ENCODE results near the gene UBN2. TPM values are rescaled to one million over a fixed set of nuclear protein-coding genes. Genes with fewer than 3 reads are reported as not detected.
"Not testable (repeated sequence)": the region's sequence is repeated elsewhere in the genome, so short reads cannot be mapped to it uniquely, and the experiment has no call there.

The UBN2 gene
- total RNA-seq, 1 donor, result 9.8 TPM

- no peak overlapping the region for H2AFZ ChIP-seq (ENCODE audit: low read length)
- no peaks in the 10 kb centered on the region for H3K9me3 ChIP-seq (ENCODE audit: low read depth, low read length)
- no peaks in the 10 kb centered on the region for H3K79me2 ChIP-seq (ENCODE audit: insufficient read depth, low read length)
- H4K20me1 ChIP-seq (ENCODE audit: insufficient read depth, low read length), result no peaks in the 10 kb centered on the region
- H3K4me2 ChIP-seq (ENCODE audit: insufficient read depth, low read length), result no peak overlapping the region
- no peaks in the 10 kb centered on the region for H3K27me3 ChIP-seq (ENCODE audit: insufficient read depth, low read length)
- no peaks in the 10 kb centered on the region for H3K36me3 ChIP-seq (ENCODE audit: insufficient read depth, low read length)
- peak; percentile 92 for DNase-seq (ENCODE audit: insufficient read length, low spot score, missing footprints)
- H3K27ac ChIP-seq (ENCODE audit: low read depth, low read length), result no peak overlapping the region
- no peak overlapping the region for H3K4me3 ChIP-seq (ENCODE audit: insufficient read depth, low read length)
- no peak for TF ChIP-seq CTCF (IDR thresholded peaks at IDR 0.05; ENCODE audit: extremely low read depth, low read depth, low read length)
- peaks cover 5% of the 10 kb centered on the region for H3K4me1 ChIP-seq (ENCODE audit: insufficient read depth, low read length)
Observed at GRCh38 chr7:139328375-139328774, 97.3 kb downstream of the UBN2 start.

DNA sequence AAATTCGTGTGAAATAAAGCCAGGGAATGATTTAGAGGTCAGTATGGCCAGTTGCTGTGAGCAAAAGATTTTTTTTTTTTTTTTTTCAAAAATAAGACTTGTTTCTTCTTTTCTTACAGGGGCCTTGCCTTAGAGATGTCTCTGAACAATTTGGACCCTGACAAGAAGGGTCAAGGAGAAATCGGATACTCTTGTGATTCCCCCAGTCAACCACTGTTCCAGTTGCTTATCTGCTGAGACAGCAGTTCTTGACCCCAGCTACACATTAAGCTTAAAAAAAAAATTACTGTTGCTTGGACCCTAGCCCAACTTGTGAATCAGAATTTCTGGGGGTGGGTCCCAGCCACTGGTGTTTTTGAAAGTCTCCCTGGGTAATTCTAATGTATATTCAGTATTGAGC, 98.1 kb downstream of the UBN2 start:
- H3K4me1 ChIP-seq (ENCODE audit: insufficient read depth, low read length), result peaks cover 5% of the 10 kb centered on the region
- no peaks in the 10 kb centered on the region for H3K36me3 ChIP-seq (ENCODE audit: insufficient read depth, low read length)
- H3K27ac ChIP-seq (ENCODE audit: low read depth, low read length), result no peak overlapping the region
- no peak overlapping the region for H2AFZ ChIP-seq (ENCODE audit: low read length)
- H3K9me3 ChIP-seq (ENCODE audit: low read depth, low read length), result no peaks in the 10 kb centered on the region
- no peaks in the 10 kb centered on the region for H3K27me3 ChIP-seq (ENCODE audit: insufficient read depth, low read length)
- DNase-seq (ENCODE audit: insufficient read length, low spot score, missing footprints), result no peak
- no peak for TF ChIP-seq CTCF (IDR thresholded peaks at IDR 0.05; ENCODE audit: extremely low read depth, low read depth, low read length)
- no peaks in the 10 kb centered on the region for H4K20me1 ChIP-seq (ENCODE audit: insufficient read depth, low read length)
- H3K79me2 ChIP-seq (ENCODE audit: insufficient read depth, low read length), result no peaks in the 10 kb centered on the region
- H3K4me2 ChIP-seq (ENCODE audit: insufficient read depth, low read length), result no peak overlapping the region
- H3K4me3 ChIP-seq (ENCODE audit: insufficient read depth, low read length), result no peak overlapping the region

DNA sequence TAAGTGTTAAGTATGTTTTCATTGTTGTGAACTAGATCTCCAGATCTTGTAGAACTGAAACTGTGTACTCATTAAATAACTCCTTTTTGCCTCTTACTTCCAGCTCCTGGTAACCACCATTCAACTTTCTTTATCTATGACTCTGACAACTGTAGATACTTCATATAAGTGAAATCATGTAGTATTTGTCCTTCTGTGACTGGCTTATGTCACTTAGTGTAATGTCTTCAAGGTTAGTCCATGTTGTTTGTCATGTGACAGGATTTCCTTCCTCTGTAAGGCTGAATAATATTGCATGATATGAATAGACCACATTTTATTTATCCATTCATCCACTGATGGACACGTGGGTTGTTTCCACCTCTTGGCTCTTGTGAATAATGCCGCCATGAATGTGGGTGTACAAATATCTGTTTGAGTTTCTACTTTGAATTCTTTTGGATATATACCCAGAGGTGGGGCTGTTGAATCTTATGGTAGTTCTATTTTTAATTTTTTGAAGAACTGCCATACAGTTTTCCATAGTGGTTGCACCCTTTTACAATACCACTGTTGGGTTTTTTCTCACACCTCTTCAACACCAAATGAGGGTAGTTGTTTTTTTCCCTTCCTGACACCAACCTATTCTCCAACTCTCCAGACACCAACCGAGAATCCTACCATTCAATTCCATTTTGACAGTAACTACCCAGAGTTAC, 99.4 kb downstream of the UBN2 start:
- no peak for TF ChIP-seq CTCF (IDR thresholded peaks at IDR 0.05; ENCODE audit: extremely low read depth, low read depth, low read length)
- no peak overlapping the region for H3K4me2 ChIP-seq (ENCODE audit: insufficient read depth, low read length)
- no peak overlapping the region for H3K27ac ChIP-seq (ENCODE audit: low read depth, low read length)
- no peaks in the 10 kb centered on the region for H3K79me2 ChIP-seq (ENCODE audit: insufficient read depth, low read length)
- no peaks in the 10 kb centered on the region for H3K9me3 ChIP-seq (ENCODE audit: low read depth, low read length)
- H3K4me1 ChIP-seq (ENCODE audit: insufficient read depth, low read length), result peaks cover 5% of the 10 kb centered on the region
- DNase-seq (ENCODE audit: insufficient read length, low spot score, missing footprints), result no peak
- no peaks in the 10 kb centered on the region for H3K36me3 ChIP-seq (ENCODE audit: insufficient read depth, low read length)
- H3K27me3 ChIP-seq (ENCODE audit: insufficient read depth, low read length), result no peaks in the 10 kb centered on the region
- H4K20me1 ChIP-seq (ENCODE audit: insufficient read depth, low read length), result no peaks in the 10 kb centered on the region
- H3K4me3 ChIP-seq (ENCODE audit: insufficient read depth, low read length), result no peak overlapping the region
- no peak overlapping the region for H2AFZ ChIP-seq (ENCODE audit: low read length)

DNA sequence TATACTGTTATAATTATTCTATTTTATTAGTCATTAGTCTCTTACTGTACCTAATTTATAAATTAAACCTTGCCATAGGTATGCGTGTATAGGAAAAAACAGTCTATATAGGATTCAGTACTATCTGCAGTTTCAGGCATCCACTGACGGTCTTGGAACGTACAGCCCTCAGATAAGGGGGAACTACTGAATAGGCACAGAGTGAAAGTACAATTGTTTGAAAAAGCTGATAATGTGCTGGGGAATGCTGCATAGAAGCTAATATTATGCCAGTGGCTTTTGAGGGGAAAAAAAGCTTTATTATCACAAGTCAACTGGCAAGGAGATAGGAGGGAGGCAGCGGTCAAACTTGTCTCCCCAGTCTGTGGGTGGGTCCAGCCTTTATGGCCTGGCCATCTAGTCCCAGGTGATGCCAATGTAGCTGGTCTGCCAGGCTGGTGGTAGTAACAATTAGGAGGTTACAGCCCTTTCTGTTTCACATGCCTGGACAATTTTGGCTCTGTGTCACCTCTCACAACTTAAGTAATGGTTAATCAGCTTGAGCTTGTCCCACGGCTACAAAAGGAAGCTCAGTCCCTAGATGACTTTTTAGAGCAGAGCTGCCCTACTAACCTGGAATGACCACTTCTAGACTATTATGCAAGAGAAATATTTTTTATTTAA, 101.8 kb downstream of the UBN2 start:
- H3K79me2 ChIP-seq (ENCODE audit: insufficient read depth, low read length), result no peaks in the 10 kb centered on the region
- H2AFZ ChIP-seq (ENCODE audit: low read length), result no peak overlapping the region
- no peaks in the 10 kb centered on the region for H3K36me3 ChIP-seq (ENCODE audit: insufficient read depth, low read length)
- H3K4me2 ChIP-seq (ENCODE audit: insufficient read depth, low read length), result no peak overlapping the region
- no peaks in the 10 kb centered on the region for H3K9me3 ChIP-seq (ENCODE audit: low read depth, low read length)
- no peak for TF ChIP-seq CTCF (IDR thresholded peaks at IDR 0.05; ENCODE audit: extremely low read depth, low read depth, low read length)
- no peak for DNase-seq (ENCODE audit: insufficient read length, low spot score, missing footprints)
- H3K27ac ChIP-seq (ENCODE audit: low read depth, low read length), result no peak overlapping the region
- H4K20me1 ChIP-seq (ENCODE audit: insufficient read depth, low read length), result no peaks in the 10 kb centered on the region
- no peak overlapping the region for H3K4me3 ChIP-seq (ENCODE audit: insufficient read depth, low read length)
- peaks cover 5% of the 10 kb centered on the region for H3K4me1 ChIP-seq (ENCODE audit: insufficient read depth, low read length)
- H3K27me3 ChIP-seq (ENCODE audit: insufficient read depth, low read length), result no peaks in the 10 kb centered on the region

- H2AFZ ChIP-seq (ENCODE audit: low read length); H4K20me1 ChIP-seq (ENCODE audit: insufficient read depth, low read length); H3K36me3 ChIP-seq (ENCODE audit: insufficient read depth, low read length); H3K79me2 ChIP-seq (ENCODE audit: insufficient read depth, low read length); H3K27me3 ChIP-seq (ENCODE audit: insufficient read depth, low read length); H3K27ac ChIP-seq (ENCODE audit: low read depth, low read length); H3K9me3 ChIP-seq (ENCODE audit: low read depth, low read length); H3K4me3 ChIP-seq (ENCODE audit: insufficient read depth, low read length); DNase-seq (ENCODE audit: insufficient read length, low spot score, missing footprints); H3K4me1 ChIP-seq (ENCODE audit: insufficient read depth, low read length); H3K4me2 ChIP-seq (ENCODE audit: insufficient read depth, low read length): not testable (repeated sequence)
Observed at GRCh38 chr7:139333443-139333842, 102.4 kb downstream of the UBN2 start.

Data from osteoblast (primary cell).